Measurements from ENCODE around the gene ADSS1. TPM values are rescaled to one million over a fixed set of nuclear protein-coding genes. Genes with fewer than 3 reads are reported as not detected.

Gene ADSS1
- total RNA-seq, 1 experiment from 2014 or later, result 10.0 TPM

GRCh38 chr14:104754213-104754851 lies 30.3 kb downstream of the ADSS1 start:
- POLR2A ChIA-PET, result interaction anchor here (2.1 kb wide), 1 partner anchor 14 kb away, joined by 10 read pairs; no protein-coding TSS in a partner anchor
- peak overlapping the region; percentile 95 for H3K4me3 Mint-ChIP-seq

GRCh38 chr14:104755621-104756020 lies 31.6 kb downstream of the ADSS1 start:
- H3K4me3 Mint-ChIP-seq, result no peak overlapping the region
- DNase-seq (ENCODE audit: low spot score) (no peak), ATAC-seq (no peak)
- H3K36me3 Mint-ChIP-seq, result peaks cover 29% of the 10 kb centered on the region
- H3K27me3 Mint-ChIP-seq (ENCODE audit: low read depth), result no peaks in the 10 kb centered on the region; the same call in 1 of the 2 replicates
- H3K9me3 Mint-ChIP-seq, result peaks cover 6% of the 10 kb centered on the region
- H3K27ac Mint-ChIP-seq, result no peak overlapping the region
- TF ChIP-seq ESRRA (CRISPR knock-in tag; IDR thresholded peaks at IDR 0.05; ENCODE audit: borderline replicate concordance) (no peak), FOXP1 (CRISPR knock-in tag; IDR thresholded peaks at IDR 0.05; ENCODE audit: borderline replicate concordance) (no peak), MXD4 (CRISPR knock-in tag; IDR thresholded peaks at IDR 0.05; ENCODE audit: borderline replicate concordance) (no peak), MAX (CRISPR knock-in tag; IDR thresholded peaks at IDR 0.05) (no peak), TP53 (CRISPR knock-in tag; IDR thresholded peaks at IDR 0.05) (no peak), HMGA2 (CRISPR knock-in tag; IDR thresholded peaks at IDR 0.05) (no peak), ATF6 (CRISPR knock-in tag; IDR thresholded peaks at IDR 0.05) (no peak), ZNF396 (CRISPR knock-in tag; IDR thresholded peaks at IDR 0.05; ENCODE audit: borderline replicate concordance) (no peak), RORB (CRISPR knock-in tag; IDR thresholded peaks at IDR 0.05) (no peak), JAZF1 (CRISPR knock-in tag; IDR thresholded peaks at IDR 0.05) (no peak), NFE2L1 (CRISPR knock-in tag; IDR thresholded peaks at IDR 0.05) (no peak), ERG (CRISPR knock-in tag; IDR thresholded peaks at IDR 0.05) (no peak), HMGXB4 (CRISPR knock-in tag; IDR thresholded peaks at IDR 0.05) (no peak), E2F5 (CRISPR knock-in tag; IDR thresholded peaks at IDR 0.05) (no peak), ZNF219 (CRISPR knock-in tag; IDR thresholded peaks at IDR 0.05; ENCODE audit: borderline replicate concordance) (no peak), CBFB (CRISPR knock-in tag; IDR thresholded peaks at IDR 0.05; ENCODE audit: low read depth) (no peak)
- H3K4me1 Mint-ChIP-seq, result peaks cover 10% of the 10 kb centered on the region
- ChIA-PET POLR2A (no interaction called here), CTCF (interaction anchor here (1.2 kb wide), 1 partner anchor 13 kb away, joined by 4 read pairs; no protein-coding TSS in a partner anchor)

More at GRCh38 chr14:104754213-104754851, 30.3 kb downstream of the ADSS1 start:
- ATAC-seq (no peak), DNase-seq (ENCODE audit: low spot score) (no peak)
- H3K36me3 Mint-ChIP-seq, result peaks cover 35% of the 10 kb centered on the region
- TF ChIP-seq GABPB1 (CRISPR knock-in tag; IDR thresholded peaks at IDR 0.05) (no peak), ATF1 (CRISPR knock-in tag; IDR thresholded peaks at IDR 0.05) (no peak), CREB1 (CRISPR knock-in tag; IDR thresholded peaks at IDR 0.05) (no peak), FOXJ3 (CRISPR knock-in tag; IDR thresholded peaks at IDR 0.05; ENCODE audit: borderline replicate concordance) (no peak), ZNF396 (CRISPR knock-in tag; IDR thresholded peaks at IDR 0.05; ENCODE audit: borderline replicate concordance) (no peak), ZNF219 (CRISPR knock-in tag; IDR thresholded peaks at IDR 0.05; ENCODE audit: borderline replicate concordance) (no peak), SOX15 (CRISPR knock-in tag; IDR thresholded peaks at IDR 0.05) (no peak), IRF1 (CRISPR knock-in tag; IDR thresholded peaks at IDR 0.05) (no peak), FOXP1 (CRISPR knock-in tag; IDR thresholded peaks at IDR 0.05; ENCODE audit: borderline replicate concordance) (no peak)
- H3K27ac Mint-ChIP-seq, result peak overlapping the region; percentile 77
- peaks cover 9% of the 10 kb centered on the region for H3K4me1 Mint-ChIP-seq
- CTCF ChIA-PET, result interaction anchor here (0.7 to 3.4 kb wide), 5 partner anchors 12 to 72 kb away, joined by 3 to 62 read pairs (median 8); no protein-coding TSS in a partner anchor
- H3K27me3 Mint-ChIP-seq (ENCODE audit: low read depth), result peaks cover 11% of the 10 kb centered on the region
- H3K9me3 Mint-ChIP-seq, result peaks cover 18% of the 10 kb centered on the region
